Measurements from ENCODE around the gene HDAC11. TPM values are rescaled to one million over a fixed set of nuclear protein-coding genes. Genes with fewer than 3 reads are reported as not detected.

Gene HDAC11
- total and polyA plus RNA-seq, 2 of the 4 experiments (the other 2 are of a cell fraction): 9.1 to 11.4 TPM

DNA sequence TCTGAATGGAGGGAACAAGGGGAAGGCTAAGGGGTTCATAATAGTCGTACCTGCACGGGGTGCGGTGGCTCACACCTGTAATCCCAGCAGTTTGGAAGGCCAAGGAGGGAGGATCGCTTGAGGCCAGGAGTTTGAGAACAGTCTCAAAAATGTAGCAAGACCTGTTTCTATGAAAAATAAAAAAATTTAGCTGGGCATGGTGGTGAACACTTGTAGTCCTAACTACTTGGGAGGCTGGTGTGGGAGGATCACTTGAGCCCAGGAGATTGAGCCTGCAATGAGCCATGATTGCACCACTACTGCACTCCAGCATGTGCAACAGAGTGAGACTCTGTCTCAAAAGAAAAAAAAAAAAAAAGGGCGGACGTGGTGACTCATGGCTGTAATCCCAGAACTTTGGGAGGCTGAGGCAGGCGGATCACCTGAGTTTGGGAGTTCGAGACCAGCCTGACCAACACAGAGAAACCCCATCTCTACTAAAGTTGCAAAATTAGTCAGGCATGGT lies 17.9 kb upstream of the HDAC11 start:
- POLR2A ChIA-PET (ENCODE audit: unreplicated experiment): no interaction called here
- CTCF ChIA-PET: no interaction called here

More for the DNA sequence above, 17.9 kb upstream of the HDAC11 start:
- BruUV-seq (replicated peaks): no TSS peak
- Histone ChIP-seq H2BK5ac (ENCODE audit: low read depth, low read length, poor library complexity, severe bottlenecking) (no peak overlapping the region), H3K9me3 (ENCODE audit: control insufficient read depth, insufficient read depth, low read length) (no peaks in the 10 kb centered on the region), H3K14ac (replicated peaks; ENCODE audit: low read depth, low read length) (no peak overlapping the region), H3K9me1 (ENCODE audit: insufficient read depth, low read length) (no peaks in the 10 kb centered on the region), H3K56ac (ENCODE audit: extremely low read depth, insufficient read depth, low read length) (no peak overlapping the region), H3K9ac (ENCODE audit: low read depth, low read length) (no peak overlapping the region), H3K4me1 (ENCODE audit: control insufficient read depth, insufficient read depth, low read length) (no peaks in the 10 kb centered on the region), H2BK120ac (ENCODE audit: low read depth, low read length) (no peak overlapping the region), H2AK9ac (replicated peaks; ENCODE audit: low read depth, low read length, poor library complexity) (no peak overlapping the region), H3K4me2 (ENCODE audit: low read depth, low read length) (no peak overlapping the region), H3K27me3 (ENCODE audit: control insufficient read depth, insufficient read depth, low read length) (peaks cover 31% of the 10 kb centered on the region), H4K91ac (ENCODE audit: insufficient read depth, low read depth, low read length) (no peak overlapping the region), H2BK20ac (ENCODE audit: low read depth, low read length) (no peak overlapping the region), H4K20me1 (ENCODE audit: insufficient read depth, low read length) (no peaks in the 10 kb centered on the region), H3K23ac (ENCODE audit: low read depth, low read length) (no peak overlapping the region), H2BK15ac (ENCODE audit: low read depth, low read length) (no peak overlapping the region), H4K8ac (ENCODE audit: low read depth in 2 of 2, low read length in 2 of 2) (no peak overlapping the region), H3K79me1 (ENCODE audit: low read depth in 1 of 2, low read length in 2 of 2) (no peaks in the 10 kb centered on the region), H3K18ac (ENCODE audit: low read depth, low read length) (no peak overlapping the region), H3K4me3 (ENCODE audit: insufficient read depth, low read depth, low read length) (no peak overlapping the region), H3K36me3 (ENCODE audit: control insufficient read depth, insufficient read depth, low read length) (no peaks in the 10 kb centered on the region), H3K27ac (ENCODE audit: insufficient read depth, low read length) (no peak overlapping the region), H2AK5ac (ENCODE audit: low read depth, low read length) (no peak overlapping the region), H4K5ac (ENCODE audit: low read depth, low read length) (no peak overlapping the region), H3K4ac (ENCODE audit: low read depth, low read length) (no peak overlapping the region), H2AFZ (replicated peaks; ENCODE audit: low read length, poor library complexity) (no peak overlapping the region)
- DNase-seq: no peak
- no peak for ATAC-seq (ENCODE audit: low read depth)
- TF ChIP-seq POLR2A (IDR thresholded peaks at IDR 0.05; ENCODE audit: low read depth, low read length): no peak
- TF ChIP-seq MAZ (IDR thresholded peaks at IDR 0.05; ENCODE audit: borderline replicate concordance, low read depth, low read length): no peak
- no peak for TF ChIP-seq FOS (IDR thresholded peaks at IDR 0.05; ENCODE audit: low read depth, low read length)
- no peak for TF ChIP-seq NFE2L2 (IDR thresholded peaks at IDR 0.05; ENCODE audit: low read depth, low read length)
- TF ChIP-seq SMC3 (IDR thresholded peaks at IDR 0.05; ENCODE audit: low read depth, low read length): no peak
- no peak for TF ChIP-seq RFX5 (IDR thresholded peaks at IDR 0.05; ENCODE audit: low read depth, low read length)
- TF ChIP-seq, protein P1, sequence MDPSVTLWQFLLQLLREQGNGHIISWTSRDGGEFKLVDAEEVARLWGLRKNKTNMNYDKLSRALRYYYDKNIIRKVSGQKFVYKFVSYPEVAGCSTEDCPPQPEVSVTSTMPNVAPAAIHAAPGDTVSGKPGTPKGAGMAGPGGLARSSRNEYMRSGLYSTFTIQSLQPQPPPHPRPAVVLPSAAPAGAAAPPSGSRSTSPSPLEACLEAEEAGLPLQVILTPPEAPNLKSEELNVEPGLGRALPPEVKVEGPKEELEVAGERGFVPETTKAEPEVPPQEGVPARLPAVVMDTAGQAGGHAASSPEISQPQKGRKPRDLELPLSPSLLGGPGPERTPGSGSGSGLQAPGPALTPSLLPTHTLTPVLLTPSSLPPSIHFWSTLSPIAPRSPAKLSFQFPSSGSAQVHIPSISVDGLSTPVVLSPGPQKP (IDR thresholded peaks at IDR 0.05; ENCODE audit: borderline replicate concordance, low read depth, low read length): no peak
- no peak for TF ChIP-seq MAFK (IDR thresholded peaks at IDR 0.05; ENCODE audit: low read depth, low read length)
- no peak for TF ChIP-seq RCOR1 (IDR thresholded peaks at IDR 0.05; ENCODE audit: insufficient replicate concordance, low read length)
- TF ChIP-seq BHLHE40 (IDR thresholded peaks at IDR 0.05; ENCODE audit: low read depth, low read length): no peak
- TF ChIP-seq RAD21 (IDR thresholded peaks at IDR 0.05; ENCODE audit: low read length): no peak
- no peak for TF ChIP-seq MXI1 (IDR thresholded peaks at IDR 0.05; ENCODE audit: borderline replicate concordance, low read depth, low read length)
- TF ChIP-seq CHD1 (IDR thresholded peaks at IDR 0.05; ENCODE audit: low read depth, low read length): no peak
- no peak for TF ChIP-seq CEBPB (IDR thresholded peaks at IDR 0.05; ENCODE audit: low read depth, low read length)
- TF ChIP-seq, protein P2, sequence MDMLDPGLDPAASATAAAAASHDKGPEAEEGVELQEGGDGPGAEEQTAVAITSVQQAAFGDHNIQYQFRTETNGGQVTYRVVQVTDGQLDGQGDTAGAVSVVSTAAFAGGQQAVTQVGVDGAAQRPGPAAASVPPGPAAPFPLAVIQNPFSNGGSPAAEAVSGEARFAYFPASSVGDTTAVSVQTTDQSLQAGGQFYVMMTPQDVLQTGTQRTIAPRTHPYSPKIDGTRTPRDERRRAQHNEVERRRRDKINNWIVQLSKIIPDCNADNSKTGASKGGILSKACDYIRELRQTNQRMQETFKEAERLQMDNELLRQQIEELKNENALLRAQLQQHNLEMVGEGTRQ (IDR thresholded peaks at IDR 0.05; ENCODE audit: low read depth, low read length): no peak
- TF ChIP-seq, protein P3, sequence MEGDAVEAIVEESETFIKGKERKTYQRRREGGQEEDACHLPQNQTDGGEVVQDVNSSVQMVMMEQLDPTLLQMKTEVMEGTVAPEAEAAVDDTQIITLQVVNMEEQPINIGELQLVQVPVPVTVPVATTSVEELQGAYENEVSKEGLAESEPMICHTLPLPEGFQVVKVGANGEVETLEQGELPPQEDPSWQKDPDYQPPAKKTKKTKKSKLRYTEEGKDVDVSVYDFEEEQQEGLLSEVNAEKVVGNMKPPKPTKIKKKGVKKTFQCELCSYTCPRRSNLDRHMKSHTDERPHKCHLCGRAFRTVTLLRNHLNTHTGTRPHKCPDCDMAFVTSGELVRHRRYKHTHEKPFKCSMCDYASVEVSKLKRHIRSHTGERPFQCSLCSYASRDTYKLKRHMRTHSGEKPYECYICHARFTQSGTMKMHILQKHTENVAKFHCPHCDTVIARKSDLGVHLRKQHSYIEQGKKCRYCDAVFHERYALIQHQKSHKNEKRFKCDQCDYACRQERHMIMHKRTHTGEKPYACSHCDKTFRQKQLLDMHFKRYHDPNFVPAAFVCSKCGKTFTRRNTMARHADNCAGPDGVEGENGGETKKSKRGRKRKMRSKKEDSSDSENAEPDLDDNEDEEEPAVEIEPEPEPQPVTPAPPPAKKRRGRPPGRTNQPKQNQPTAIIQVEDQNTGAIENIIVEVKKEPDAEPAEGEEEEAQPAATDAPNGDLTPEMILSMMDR (conservative IDR thresholded peaks at IDR 0.05; ENCODE audit: low read depth, low read length): no peak
- in situ Hi-C loops (cut with MboI; ENCODE audit: low sequenced_read_pairs): no loop called here
- dilution Hi-C loops (cut with HindIII; ENCODE audit: low sequenced_read_pairs, unreplicated experiment): no loop called here
- intact Hi-C loops (cut with micrococcal nuclease): no loop called here
- 100% methylated on average over 1 of the region's 8 CpGs; no CpG with 5 or more reads in 1 of the 2 experiments for WGBS, 2 experiments (ENCODE audit: extremely low coverage in 2 of 2, insufficient read length in 1 of 2)

Data from IMR-90 (cell line).